Neural crest cell (in vitro differentiated cells): ENCODE data around the gene NEB. TPM values are rescaled to one million over a fixed set of nuclear protein-coding genes. Genes with fewer than 3 reads are reported as not detected.
"Not testable (repeated sequence)": the region's sequence is repeated elsewhere in the genome, so short reads cannot be mapped to it uniquely, and the experiment has no call there.

ENCODE experiments used
- DNase-seq: peaks from one replicate; pipeline ENCODE4 v3.0.0; 2021; ENCODE audit warnings: low read depth, mixed read lengths, low spot score
- H3K27ac Mint-ChIP-seq: one replicate; pipeline ENCODE4 v1.8.0; 2021; ENCODE audit warnings: mild to moderate bottlenecking, mixed read lengths; ENCODE audit not compliant: unreplicated experiment
- H3K27me3 Mint-ChIP-seq: 2 replicates; pipeline ENCODE4 v1.8.0; 2021; ENCODE audit warnings: low read depth, mild to moderate bottlenecking, mixed read lengths
- H3K36me3 Mint-ChIP-seq: 2 replicates; pipeline ENCODE4 v1.8.0; 2021; ENCODE audit warnings: low read depth, mild to moderate bottlenecking, mixed read lengths
- H3K4me1 Mint-ChIP-seq: 2 replicates; pipeline ENCODE4 v1.8.0; 2021; ENCODE audit warnings: mixed read lengths
- H3K4me3 Mint-ChIP-seq: one replicate; pipeline ENCODE4 v1.8.0; 2021; ENCODE audit warnings: mild to moderate bottlenecking, mixed read lengths
- H3K9me3 Mint-ChIP-seq: 2 replicates; pipeline ENCODE4 v1.8.0; 2021; ENCODE audit warnings: mixed read lengths
- CTCF ChIP-seq: fragments of 200-600 bp; sonication (generic); conservative IDR thresholded peaks from 2 replicates; pipeline ENCODE4 v1.5.0; 2021; ENCODE audit warnings: antibody characterized with exemption, mild to moderate bottlenecking
- total RNA-seq: library from RNA; stranded (reverse); gene quantifications from 2 replicates; pipeline ENCODE4 v1.2.1, GENCODE V29; 2021

The NEB gene
- total RNA-seq, 1 donor from 2014 or later = 0.77 TPM

- Mint-ChIP-seq H3K27ac (no peak overlapping the region), H3K4me3 (no peak overlapping the region)
Measured at GRCh38 chr2:151569167-151569566, 165.1 kb downstream of the NEB start.

GRCh38 chr2:151568501-151568900, 165.8 kb downstream of the NEB start:
- Mint-ChIP-seq H3K4me1 (no peaks in the 10 kb centered on the region), H3K27ac (no peak overlapping the region), H3K9me3 (no peaks in the 10 kb centered on the region), H3K4me3 (no peak overlapping the region), H3K36me3 (no peaks in the 10 kb centered on the region), H3K27me3 (no peaks in the 10 kb centered on the region)
- TF ChIP-seq CTCF = no peak
- DNase-seq = no peak

More at GRCh38 chr2:151569167-151569566, 165.1 kb downstream of the NEB start:
- Mint-ChIP-seq H3K9me3 (no peaks in the 10 kb centered on the region), H3K27me3 (no peaks in the 10 kb centered on the region), H3K36me3 (no peaks in the 10 kb centered on the region), H3K4me1 (no peaks in the 10 kb centered on the region)
- DNase-seq = no peak
- no peak for TF ChIP-seq CTCF

- Mint-ChIP-seq H3K4me3 (no peak overlapping the region), H3K4me1 (no peaks in the 10 kb centered on the region), H3K9me3 (no peaks in the 10 kb centered on the region), H3K27me3 (no peaks in the 10 kb centered on the region), H3K27ac (no peak overlapping the region), H3K36me3 (no peaks in the 10 kb centered on the region)
- no peak for TF ChIP-seq CTCF
- no peak for DNase-seq
Measured at GRCh38 chr2:151567006-151567405, 167.3 kb downstream of the NEB start.

- Mint-ChIP-seq H3K36me3 (no peaks in the 10 kb centered on the region), H3K4me3 (no peak overlapping the region), H3K4me1 (no peaks in the 10 kb centered on the region), H3K27me3 (no peaks in the 10 kb centered on the region), H3K27ac (no peak overlapping the region), H3K9me3 (peaks cover 2% of the 10 kb centered on the region)
- DNase-seq = no peak
- TF ChIP-seq CTCF = no peak
Measured at GRCh38 chr2:151562398-151562797, 171.9 kb downstream of the NEB start.

- no peaks in the 10 kb centered on the region for H3K4me1 Mint-ChIP-seq
- H3K9me3 Mint-ChIP-seq = peaks cover 2% of the 10 kb centered on the region
- H3K36me3 Mint-ChIP-seq = no peaks in the 10 kb centered on the region
- TF ChIP-seq CTCF = no peak
- no peak overlapping the region for H3K27ac Mint-ChIP-seq
- no peak for DNase-seq
- H3K4me3 Mint-ChIP-seq = no peak overlapping the region
- no peaks in the 10 kb centered on the region for H3K27me3 Mint-ChIP-seq
Measured at GRCh38 chr2:151560289-151560688, 174.0 kb downstream of the NEB start.

GRCh38 chr2:151559431-151559830, 174.8 kb downstream of the NEB start:
- H3K27ac Mint-ChIP-seq, H3K9me3 Mint-ChIP-seq, H3K36me3 Mint-ChIP-seq, H3K27me3 Mint-ChIP-seq, H3K4me1 Mint-ChIP-seq, H3K4me3 Mint-ChIP-seq, DNase-seq: not testable (repeated sequence)

GRCh38 chr2:151557883-151558282, 176.4 kb downstream of the NEB start:
- H3K4me1 Mint-ChIP-seq, DNase-seq, H3K27me3 Mint-ChIP-seq, H3K4me3 Mint-ChIP-seq, H3K9me3 Mint-ChIP-seq, H3K36me3 Mint-ChIP-seq, H3K27ac Mint-ChIP-seq: not testable (repeated sequence)
